Measurements from ENCODE around the gene ZNF385B. TPM values are rescaled to one million over a fixed set of nuclear protein-coding genes. Genes with fewer than 3 reads are reported as not detected.

The ZNF385B gene
- not detected in 2 replicates for total RNA-seq (2013; cell fraction: nucleolus; rRNA removed)
- total RNA-seq (2014; rRNA removed) (not detected in 2 replicates), total RNA-seq (2014; rRNA removed; fragmentation: Illumina TruSeq; extraction: Trizol) (not detected in 2 replicates), total RNA-seq (2021) (not detected in 2 replicates), polyA plus RNA-seq (2011; rRNA removed) (not detected in 2 replicates), polyA plus RNA-seq (2014; fragmentation: Illumina TruSeq; extraction: Trizol) (not detected in 2 replicates), polyA plus RNA-seq (2014; fragmentation: Nextera tagmentation; extraction: Ambion mirVana) (not detected), polyA plus RNA-seq (2014; rRNA removed) (not detected in 2 replicates), polyA plus RNA-seq (2016; fragmentation: Nextera tagmentation; extraction: Ambion mirVana) (not detected), polyA minus RNA-seq (2011; rRNA and poly(A)+ RNA removed) (not detected in 2 replicates), Bru-seq, nascent RNA (percentile 2 among the genes with signal in this experiment), BruChase-seq, experiment 1, labeled RNA remaining after a 6-hour chase (percentile 2 among the genes with signal in this experiment), BruChase-seq, experiment 2, labeled RNA remaining after a 2-hour chase (percentile 4 among the genes with signal in this experiment)
- not detected for polyA plus RNA-seq (2011; ENCODE audit: low read depth)
- polyA plus RNA-seq (2011; cell fraction: cytosol; rRNA removed) = not detected in 2 replicates
- not detected in 2 replicates for polyA plus RNA-seq (2011; cell fraction: nucleus; rRNA removed)
- polyA plus RNA-seq (2012) = not detected in 2 replicates
- polyA minus RNA-seq (2011; cell fraction: cytosol; rRNA and poly(A)+ RNA removed) = not detected in 2 replicates
- not detected in 2 replicates for polyA minus RNA-seq (2011; cell fraction: nucleus; rRNA and poly(A)+ RNA removed)
- long read RNA-seq, experiment 1 = 0 reads
- long read RNA-seq, experiment 2 = 0 reads

GRCh38 chr2:179861416-179862067, at the start of gene ZNF385B:
TSS of gene ZNF385B (minus strand) at chr2:179861612.
- CTCF ChIA-PET = no interaction called here
- Histone ChIP-seq H3K9ac (ENCODE audit: control insufficient read depth, insufficient read depth, low read length) (no peak within 1 kb of the TSS), H3K36me3 (ENCODE audit: control insufficient read depth in 2 of 2, insufficient read depth in 2 of 2, low read length in 1 of 2) (no peaks in the 10 kb centered on the region), H3K4me3 (no peak within 1 kb of the TSS), H3K79me2 (ENCODE audit: control insufficient read depth, insufficient read depth, low read length) (no peaks in the 10 kb centered on the region), H3K27ac (ENCODE audit: control insufficient read depth, insufficient read depth) (no peak within 1 kb of the TSS), H3K27me3 (replicated peaks in 1 of 2; ENCODE audit: control insufficient read depth in 2 of 2, insufficient read depth in 2 of 2, low read length in 1 of 2) (peaks cover 5 to 17% of the 10 kb centered on the region in 2 experiments), H2AFZ (ENCODE audit: control insufficient read depth, low read depth, low read length) (no peak within 1 kb of the TSS), H4K20me1 (ENCODE audit: control insufficient read depth, insufficient read depth) (no peaks in the 10 kb centered on the region), H3K9me3 (replicated peaks; ENCODE audit: control insufficient read depth, insufficient read depth, low read length) (no peaks in the 10 kb centered on the region), H3K4me2 (ENCODE audit: control insufficient read depth, insufficient read depth) (peak within 1 kb of the TSS; percentile 60; the same call in 1 of the 2 replicates), H3K4me1 (ENCODE audit: control insufficient read depth, insufficient read depth, low read length) (no peaks in the 10 kb centered on the region; the same call in 1 of the 2 replicates)
- DNase-seq (ENCODE audit: low read depth, low spot score) (no peak), ATAC-seq (no peak), FAIRE-seq (no peak)
- intact Hi-C loops (cut with micrococcal nuclease; ENCODE audit: unreplicated experiment) = no loop called here
- in situ Hi-C loops (cut with MboI) = no loop called here
- TF ChIP-seq STAT3 (IDR thresholded peaks at IDR 0.05; ENCODE audit: low read depth, low read length) (no peak), SMAD1 (IDR thresholded peaks at IDR 0.05; ENCODE audit: low read depth, partially characterized antibody) (no peak), IKZF1 (conservative IDR thresholded peaks at IDR 0.05) (no peak), EZH2 (IDR thresholded peaks at IDR 0.05; ENCODE audit: borderline replicate concordance, control insufficient read depth, low read depth, low read length) (no peak), ZNF687 (IDR thresholded peaks at IDR 0.05) (no peak), MEF2B (IDR thresholded peaks at IDR 0.05; ENCODE audit: partially characterized antibody, poor library complexity, severe bottlenecking) (no peak), POU2F2 (IDR thresholded peaks at IDR 0.05; ENCODE audit: borderline replicate concordance, low read depth, low read length) (no peak)
- SMC1A ChIA-PET (ENCODE audit: uncharacterized antibody, unreplicated experiment) = no interaction called here
- BruUV-seq (replicated peaks) = no TSS peak
- 8% methylated on average over 40 of the region's 55 CpGs for whole genome bisulfite sequencing (ENCODE audit: insufficient coverage, insufficient replicate concordance, low lambda C conversion rate, missing lambda C conversion rate)
- RAD21 ChIA-PET (ENCODE audit: unreplicated experiment) = no interaction called here
- POLR2A ChIA-PET = no interaction called here
